Activated naive CD4-positive, alpha-beta T cell treated with anti-CD3 and anti-CD28 coated beads for 36 hours (primary cell): ENCODE measurements around the gene IRF9. TPM values are rescaled to one million over a fixed set of nuclear protein-coding genes. Genes with fewer than 3 reads are reported as not detected.

Experiments used
- CTCF ChIA-PET: fragments of 350-600 bp; sonication (Branson Sonifier 250); formaldehyde crosslinking; loops from one replicate; lab custom pipeline; 2021; ENCODE audit warnings: antibody characterized with exemption; lab: Charles Lee
- DNase-seq: peaks from one replicate; pipeline ENCODE4 v3.0.0-alpha.2; 2020
- H3K27ac Mint-ChIP-seq: one replicate; pipeline ENCODE4 v1.8.0; 2021; ENCODE audit warnings: mild to moderate bottlenecking, mixed read lengths
- H3K27me3 Mint-ChIP-seq: one replicate; pipeline ENCODE4 v1.8.0; 2021; ENCODE audit warnings: low read depth, mixed read lengths
- H3K36me3 Mint-ChIP-seq: one replicate; pipeline ENCODE4 v1.8.0; 2021; ENCODE audit warnings: low read depth, mixed read lengths
- H3K4me1 Mint-ChIP-seq: one replicate; pipeline ENCODE4 v1.8.0; 2021; ENCODE audit warnings: low read depth, mixed read lengths
- H3K4me3 Mint-ChIP-seq: one replicate; pipeline ENCODE4 v1.8.0; 2021; ENCODE audit warnings: mild to moderate bottlenecking, moderate library complexity, mixed read lengths
- H3K9me3 Mint-ChIP-seq: one replicate; pipeline ENCODE4 v1.8.0; 2021; ENCODE audit warnings: mixed read lengths
- intact Hi-C: fragments of 100-400 bp; cut with micrococcal nuclease; formaldehyde crosslinking; loops from one replicate; pipeline ENCODE4 v1.15.1; 2023
- total RNA-seq, 2 experiments: library from RNA; stranded (reverse); gene quantifications; one replicate each; pipeline ENCODE4 v1.2.3, GENCODE V29; 2021

IRF9 gene
- total RNA-seq, 2 experiments from 2014 or later, result 202 to 212 TPM

- Mint-ChIP-seq H3K4me1 (peaks cover 37% of the 10 kb centered on the region), H3K36me3 (peaks cover 19% of the 10 kb centered on the region), H3K27me3 (no peaks in the 10 kb centered on the region), H3K4me3 (no peak overlapping the region), H3K9me3 (no peaks in the 10 kb centered on the region), H3K27ac (no peak overlapping the region)
- DNase-seq, result no peak
- intact Hi-C loops, result no loop called here
- CTCF ChIA-PET, result interaction anchor here (0.6 to 4.8 kb wide), 7 partner anchors 16 to 520 kb away, joined by 3 to 43 read pairs (median 3); partner anchors contain the start of gene MDP1
Measured at GRCh38 chr14:24133735-24134134, 27.3 kb upstream of the IRF9 start.

GRCh38 chr14:24135584-24135833 lies 25.6 kb upstream of the IRF9 start:
- H3K4me3 Mint-ChIP-seq, result peak overlapping the region; percentile 86
- intact Hi-C loops, result no loop called here
- peak; percentile 29 for DNase-seq
- CTCF ChIA-PET, result interaction anchor here (0.8 to 4.8 kb wide), 4 partner anchors 16 to 26 kb away, joined by 4 to 43 read pairs (median 18); partner anchors contain the start of genes DCAF11, IRF9 and NRL
- H3K4me1 Mint-ChIP-seq, result peaks cover 51% of the 10 kb centered on the region
- no peaks in the 10 kb centered on the region for H3K27me3 Mint-ChIP-seq
- H3K36me3 Mint-ChIP-seq, result peaks cover 31% of the 10 kb centered on the region
- no peaks in the 10 kb centered on the region for H3K9me3 Mint-ChIP-seq
- peak overlapping the region; percentile 69 for H3K27ac Mint-ChIP-seq

- peak; percentile 97 for DNase-seq
- peaks cover 36% of the 10 kb centered on the region for H3K36me3 Mint-ChIP-seq
- intact Hi-C loops, result loop anchor here (1.0 kb wide), 3 partner anchors 11 to 25 kb away; partner anchors contain the start of genes DCAF11, IRF9, NRL and RNF31
- peak within 1 kb of the TSS; percentile 93 for H3K27ac Mint-ChIP-seq
- H3K4me3 Mint-ChIP-seq, result peak within 1 kb of the TSS; percentile 86
- H3K4me1 Mint-ChIP-seq, result peaks cover 52% of the 10 kb centered on the region
- H3K9me3 Mint-ChIP-seq, result no peaks in the 10 kb centered on the region
- CTCF ChIA-PET, result interaction anchor here (1.6 to 4.8 kb wide), 4 partner anchors 9 to 27 kb away, joined by 5 to 43 read pairs (median 18); partner anchors contain the start of genes DCAF11, IRF9 and NRL
- H3K27me3 Mint-ChIP-seq, result no peaks in the 10 kb centered on the region
Measured at GRCh38 chr14:24135834-24136683, 25.0 kb upstream of the IRF9 start, which contains the start of gene PSME1. PSME1 (plus strand) TSS chr14:24136194; CDS start chr14:24136263, 69 bp downstream.

- peak; percentile 35 for DNase-seq
- CTCF ChIA-PET, result interaction anchor here (1.3 to 4.8 kb wide), 6 partner anchors 9 to 197 kb away, joined by 5 to 43 read pairs (median 10); partner anchors contain the start of genes DCAF11, IRF9, NRL and RNF31
- Mint-ChIP-seq H3K4me1 (peaks cover 53% of the 10 kb centered on the region), H3K27ac (peak overlapping the region; percentile 93), H3K36me3 (peaks cover 38% of the 10 kb centered on the region), H3K9me3 (no peaks in the 10 kb centered on the region), H3K27me3 (no peaks in the 10 kb centered on the region), H3K4me3 (peak overlapping the region; percentile 86)
- intact Hi-C loops, result loop anchor here (1.0 kb wide), 3 partner anchors 10 to 24 kb away; partner anchors contain the start of genes DCAF11, IRF9, NRL and RNF31
Measured at GRCh38 chr14:24136684-24137528, 24.2 kb upstream of the IRF9 start.

GRCh38 chr14:24137529-24138395 lies 23.3 kb upstream of the IRF9 start:
- CTCF ChIA-PET, result interaction anchor here (1.3 to 4.8 kb wide), 6 partner anchors 8 to 196 kb away, joined by 5 to 43 read pairs (median 10); partner anchors contain the start of genes DCAF11, IRF9, NRL and RNF31
- H3K9me3 Mint-ChIP-seq, result no peaks in the 10 kb centered on the region
- H3K27ac Mint-ChIP-seq, result peak overlapping the region; percentile 93
- H3K36me3 Mint-ChIP-seq, result peaks cover 41% of the 10 kb centered on the region
- peaks cover 50% of the 10 kb centered on the region for H3K4me1 Mint-ChIP-seq
- H3K4me3 Mint-ChIP-seq, result peak overlapping the region; percentile 86
- intact Hi-C loops, result no loop called here
- DNase-seq, result no peak
- no peaks in the 10 kb centered on the region for H3K27me3 Mint-ChIP-seq

- H3K27me3 Mint-ChIP-seq, result no peaks in the 10 kb centered on the region
- no peak for DNase-seq
- H3K9me3 Mint-ChIP-seq, result no peaks in the 10 kb centered on the region
- intact Hi-C loops, result no loop called here
- CTCF ChIA-PET, result interaction anchor here (0.6 to 4.7 kb wide), 8 partner anchors 9 to 195 kb away, joined by 3 to 22 read pairs (median 4); partner anchors contain the start of genes DCAF11, IRF9, NRL and RNF31
- peak overlapping the region; percentile 99 for H3K4me3 Mint-ChIP-seq
- peaks cover 46% of the 10 kb centered on the region for H3K36me3 Mint-ChIP-seq
- H3K27ac Mint-ChIP-seq, result peak overlapping the region; percentile 93
- H3K4me1 Mint-ChIP-seq, result peaks cover 54% of the 10 kb centered on the region
Measured at GRCh38 chr14:24138396-24139271, 22.4 kb upstream of the IRF9 start.

GRCh38 chr14:24139272-24139934 lies 21.7 kb upstream of the IRF9 start:
- CTCF ChIA-PET, result interaction anchor here (0.6 to 4.7 kb wide), 5 partner anchors 21 to 81 kb away, joined by 3 to 22 read pairs (median 3); partner anchors contain the start of genes DCAF11, IRF9 and NRL
- peak; percentile 38 for DNase-seq
- Mint-ChIP-seq H3K27ac (peak overlapping the region; percentile 46), H3K4me3 (peak overlapping the region; percentile 99), H3K36me3 (peaks cover 51% of the 10 kb centered on the region), H3K27me3 (no peaks in the 10 kb centered on the region), H3K9me3 (no peaks in the 10 kb centered on the region), H3K4me1 (peaks cover 61% of the 10 kb centered on the region)
- intact Hi-C loops, result no loop called here

- CTCF ChIA-PET, result interaction anchor here (1.0 to 1.7 kb wide), 7 partner anchors 9 to 181 kb away, joined by 3 to 15 read pairs (median 4); partner anchors contain the start of gene IRF9
- Mint-ChIP-seq H3K27ac (peak within 1 kb of the TSS; percentile 93), H3K4me1 (peaks cover 73% of the 10 kb centered on the region), H3K27me3 (no peaks in the 10 kb centered on the region), H3K36me3 (peaks cover 65% of the 10 kb centered on the region), H3K4me3 (peak within 1 kb of the TSS; percentile 99), H3K9me3 (no peaks in the 10 kb centered on the region)
- intact Hi-C loops, result loop anchor here (1.0 to 2.0 kb wide), 11 partner anchors 20 to 820 kb away; partner anchors contain the start of genes AP1G2, CHMP4A, DCAF11 and GMPR2
- DNase-seq, result peak; percentile 100
Measured at GRCh38 chr14:24141097-24141880, 19.8 kb upstream of the IRF9 start, which contains the start of gene EMC9. EMC9 (minus strand) TSS chr14:24141591; CDS start chr14:24141304, 287 bp downstream.

- Mint-ChIP-seq H3K9me3 (no peaks in the 10 kb centered on the region), H3K4me1 (peaks cover 63% of the 10 kb centered on the region), H3K27ac (peak overlapping the region; percentile 57), H3K4me3 (no peak overlapping the region), H3K36me3 (peaks cover 54% of the 10 kb centered on the region), H3K27me3 (no peaks in the 10 kb centered on the region)
- CTCF ChIA-PET, result interaction anchor here (6.9 kb wide), 1 partner anchor 17 kb away, joined by 63 read pairs; the partner anchor contains the start of gene IRF9
- intact Hi-C loops, result no loop called here
- no peak for DNase-seq
Measured at GRCh38 chr14:24143511-24143910, 17.6 kb upstream of the IRF9 start.
